ENCODE measurements around the gene SRSF1. TPM values are rescaled to one million over a fixed set of nuclear protein-coding genes. Genes with fewer than 3 reads are reported as not detected.

The SRSF1 gene
- total RNA-seq, 3 donors from 2014 or later (not counting 1 experiment from before 2014, with no cell fraction given) = 125 to 157 (median 137) TPM

GRCh38 chr17:57991537-57991936, 15.5 kb downstream of the SRSF1 start:
- Mint-ChIP-seq H3K27me3 (ENCODE audit: low read depth in 2 of 2) (no peaks in the 10 kb centered on the region), H3K4me1 (peaks cover 28 to 38% of the 10 kb centered on the region in 2 donors), H3K4me3 (no peak overlapping the region), H3K36me3 (no peaks in the 10 kb centered on the region), H3K27ac (no peak overlapping the region), H3K9me3 (no peaks in the 10 kb centered on the region)
- intact Hi-C loops (cut with micrococcal nuclease) = no loop called here
- H3K36me3 ChIP-seq (ENCODE audit: control insufficient read depth, insufficient read depth, low read length) = peaks cover under 1% of the 10 kb centered on the region
- ATAC-seq (no peak), DNase-seq (no peak)
- H3K27me3 ChIP-seq (ENCODE audit: control insufficient read depth, insufficient read depth, low read length) = no peaks in the 10 kb centered on the region
- H3K4me3 ChIP-seq (ENCODE audit: low read length) = no peak overlapping the region
- no peaks in the 10 kb centered on the region for H3K9me3 ChIP-seq (ENCODE audit: control insufficient read depth, insufficient read depth, low read length)
- H3K27ac ChIP-seq (ENCODE audit: low read length) = no peak overlapping the region
- H3K4me1 ChIP-seq (ENCODE audit: control insufficient read depth, insufficient read depth, low read length) = peaks cover 28% of the 10 kb centered on the region
- no peak for TF ChIP-seq CTCF (IDR thresholded peaks at IDR 0.05)

GRCh38 chr17:57990037-57990436, 17.0 kb downstream of the SRSF1 start:
- no peak overlapping the region for H3K27ac ChIP-seq (ENCODE audit: low read length)
- H3K4me3 ChIP-seq (ENCODE audit: low read length) = no peak overlapping the region
- Mint-ChIP-seq H3K9me3 (no peaks in the 10 kb centered on the region), H3K27ac (peak overlapping the region in 1 of 2 donors; percentile 87), H3K4me1 (peaks cover 36 to 47% of the 10 kb centered on the region in 2 donors), H3K36me3 (no peaks in the 10 kb centered on the region), H3K27me3 (ENCODE audit: low read depth in 2 of 2) (no peaks in the 10 kb centered on the region), H3K4me3 (peak overlapping the region; percentile 92)
- no peaks in the 10 kb centered on the region for H3K27me3 ChIP-seq (ENCODE audit: control insufficient read depth, insufficient read depth, low read length)
- no peaks in the 10 kb centered on the region for H3K9me3 ChIP-seq (ENCODE audit: control insufficient read depth, insufficient read depth, low read length)
- TF ChIP-seq CTCF (IDR thresholded peaks at IDR 0.05) = no peak
- peaks cover 27% of the 10 kb centered on the region for H3K4me1 ChIP-seq (ENCODE audit: control insufficient read depth, insufficient read depth, low read length)
- DNase-seq = no peak
- no peak for ATAC-seq
- no peaks in the 10 kb centered on the region for H3K36me3 ChIP-seq (ENCODE audit: control insufficient read depth, insufficient read depth, low read length)
- intact Hi-C loops (cut with micrococcal nuclease) = no loop called here
- 92% methylated on average over 2 of the region's 2 CpGs for WGBS (ENCODE audit: insufficient coverage)

GRCh38 chr17:57988301-57989250, 18.5 kb downstream of the SRSF1 start:
- peak overlapping the region; percentile 87 to 92 for H3K27ac Mint-ChIP-seq
- WGBS (ENCODE audit: insufficient coverage) = 2% methylated on average over 48 of the region's 54 CpGs
- H3K4me1 ChIP-seq (ENCODE audit: control insufficient read depth, insufficient read depth, low read length) = peaks cover 25% of the 10 kb centered on the region

More at GRCh38 chr17:57988301-57989250, 18.5 kb downstream of the SRSF1 start:
- Mint-ChIP-seq H3K36me3 (no peaks in the 10 kb centered on the region), H3K9me3 (no peaks in the 10 kb centered on the region), H3K27me3 (ENCODE audit: low read depth in 2 of 2) (no peaks in the 10 kb centered on the region), H3K4me3 (peak overlapping the region; percentile 92), H3K4me1 (peaks cover 51 to 57% of the 10 kb centered on the region in 2 donors)
- intact Hi-C loops (cut with micrococcal nuclease) = no loop called here
- no peak for TF ChIP-seq CTCF (IDR thresholded peaks at IDR 0.05)
- peak overlapping the region; percentile 91 for H3K4me3 ChIP-seq (ENCODE audit: low read length)
- no peaks in the 10 kb centered on the region for H3K9me3 ChIP-seq (ENCODE audit: control insufficient read depth, insufficient read depth, low read length)
- no peaks in the 10 kb centered on the region for H3K27me3 ChIP-seq (ENCODE audit: control insufficient read depth, insufficient read depth, low read length)
- DNase-seq (peak in 1 of 2 donors; percentile 80), ATAC-seq (peak; percentile 57 to 80 (median 67))
- H3K36me3 ChIP-seq (ENCODE audit: control insufficient read depth, insufficient read depth, low read length) = no peaks in the 10 kb centered on the region
- peak overlapping the region; percentile 59 for H3K27ac ChIP-seq (ENCODE audit: low read length)
